HG03571 (cell line): ENCODE data around the gene ACTN4.

Experiments
- ATAC-seq: cut with Tn5 transposase; IDR thresholded peaks from one replicate; pipeline ENCODE4 v1.9.1; 2021; ENCODE audit not compliant: unreplicated experiment

The ACTN4 gene

DNA sequence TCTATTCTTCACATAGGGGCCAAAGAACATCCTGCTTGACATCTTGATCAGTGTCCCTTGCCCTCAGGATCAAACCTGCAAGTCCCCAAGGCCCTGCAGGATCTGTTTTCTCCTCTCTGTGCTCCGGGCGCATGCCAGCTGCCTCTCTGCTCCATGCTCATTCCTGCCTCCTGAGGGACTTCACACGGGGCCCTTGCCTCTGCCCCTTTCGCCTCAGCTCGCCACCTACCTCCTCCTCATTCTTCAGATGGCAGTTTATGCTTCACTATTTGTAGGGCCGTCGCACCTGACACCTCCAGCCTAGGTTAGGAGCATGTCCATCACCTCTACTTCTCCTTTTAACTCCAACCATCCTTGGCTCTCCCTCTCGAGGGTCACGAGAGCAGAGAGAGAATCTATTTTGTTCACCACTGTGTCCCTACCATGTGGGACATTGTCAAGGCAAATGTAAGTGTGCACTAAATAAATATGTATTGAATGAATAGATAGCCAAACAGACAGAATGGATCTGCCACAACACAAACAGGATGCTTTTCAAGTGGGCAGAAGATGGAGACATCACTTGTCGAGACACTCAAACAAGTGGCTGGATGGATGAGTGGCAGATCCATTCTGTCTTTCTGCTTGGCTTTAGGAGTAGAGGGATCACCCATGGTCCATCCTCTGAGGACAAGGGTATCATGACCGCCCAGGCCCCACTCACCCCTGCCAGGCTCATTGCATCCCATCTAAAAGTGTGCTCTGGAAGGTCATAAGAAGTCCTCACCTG, 29.6 kb downstream of the ACTN4 start:
- ATAC-seq = no peak

DNA sequence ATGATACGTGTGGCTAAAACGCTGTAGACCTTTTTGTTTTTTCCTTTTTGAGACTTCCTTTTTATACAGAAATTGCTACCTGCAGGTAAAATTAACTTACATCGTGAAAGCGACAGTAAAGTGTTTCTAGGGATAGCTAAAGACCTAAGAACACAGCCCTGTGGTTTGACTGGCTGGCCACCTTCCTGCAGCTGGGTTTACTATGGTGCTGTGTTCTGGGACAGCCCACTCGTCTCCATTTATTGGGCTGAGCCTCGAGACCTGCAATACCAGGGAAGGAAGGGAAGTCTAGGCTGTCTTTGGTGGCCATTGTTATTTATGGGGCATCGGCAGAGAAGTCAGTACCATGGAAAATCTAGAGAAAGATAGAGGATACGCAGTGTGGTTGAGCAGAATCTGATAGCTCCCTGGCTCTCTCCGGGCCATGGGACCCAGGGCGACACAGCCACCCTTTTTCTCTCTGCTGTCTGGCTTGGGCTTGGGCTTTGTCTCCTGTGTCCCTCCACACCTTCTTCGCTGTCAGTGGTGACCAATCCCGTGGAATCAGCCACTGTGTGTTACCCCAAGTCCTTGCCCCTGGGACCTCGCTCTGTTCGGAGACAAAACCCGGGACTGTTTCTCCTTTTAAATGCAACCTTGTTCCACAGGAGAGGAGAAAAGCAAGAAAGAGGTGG, 30.9 kb downstream of the ACTN4 start:
- ATAC-seq = no peak

DNA sequence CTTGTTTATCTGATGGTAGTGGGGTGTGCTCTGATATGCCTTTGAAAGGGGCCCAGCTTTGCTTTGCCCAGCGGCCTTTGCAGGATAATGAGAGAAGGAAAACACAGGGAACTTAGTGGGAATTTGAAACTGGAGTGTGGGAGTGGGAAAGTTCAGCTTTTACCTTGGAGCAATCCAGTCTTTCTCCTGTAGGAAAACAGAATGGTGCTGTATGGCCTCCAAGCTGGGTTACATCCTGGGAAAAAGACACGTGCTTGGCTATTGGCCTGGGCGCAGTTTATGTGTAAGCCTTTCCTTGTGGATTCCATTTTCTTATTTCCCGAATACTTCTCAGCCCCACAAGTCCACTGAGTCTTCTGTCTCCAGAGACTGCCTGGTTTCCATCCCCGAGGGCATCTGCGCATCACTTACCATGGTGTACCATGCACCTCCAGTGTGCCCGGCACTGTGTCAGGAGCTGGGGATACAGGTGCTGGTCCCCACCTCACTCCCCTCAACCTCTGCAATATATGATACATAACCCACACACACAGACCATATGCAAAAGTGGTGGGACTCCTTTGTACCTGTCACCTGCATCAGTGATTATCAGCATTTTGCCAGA, 31.5 kb downstream of the ACTN4 start:
- ATAC-seq = no peak

DNA sequence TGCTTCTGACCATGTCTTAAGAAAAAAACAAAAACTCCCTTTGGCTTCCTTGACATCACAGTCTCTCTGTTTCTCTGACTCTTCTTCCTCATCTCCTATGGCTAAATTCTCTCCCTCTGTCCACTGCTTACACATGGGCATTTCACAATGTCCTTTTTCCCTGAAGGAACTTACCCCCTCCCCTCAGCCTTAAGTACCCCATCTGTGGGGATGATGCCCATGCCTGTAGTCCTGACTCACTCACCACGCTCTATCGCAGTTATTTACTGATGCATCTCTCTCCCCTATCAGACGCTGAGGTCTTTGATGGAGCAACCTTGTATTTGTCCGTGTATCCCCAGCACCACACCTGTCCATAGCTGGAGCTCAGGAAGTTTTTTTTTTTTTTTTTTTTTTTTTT, 32.4 kb downstream of the ACTN4 start:
- no peak for ATAC-seq

DNA sequence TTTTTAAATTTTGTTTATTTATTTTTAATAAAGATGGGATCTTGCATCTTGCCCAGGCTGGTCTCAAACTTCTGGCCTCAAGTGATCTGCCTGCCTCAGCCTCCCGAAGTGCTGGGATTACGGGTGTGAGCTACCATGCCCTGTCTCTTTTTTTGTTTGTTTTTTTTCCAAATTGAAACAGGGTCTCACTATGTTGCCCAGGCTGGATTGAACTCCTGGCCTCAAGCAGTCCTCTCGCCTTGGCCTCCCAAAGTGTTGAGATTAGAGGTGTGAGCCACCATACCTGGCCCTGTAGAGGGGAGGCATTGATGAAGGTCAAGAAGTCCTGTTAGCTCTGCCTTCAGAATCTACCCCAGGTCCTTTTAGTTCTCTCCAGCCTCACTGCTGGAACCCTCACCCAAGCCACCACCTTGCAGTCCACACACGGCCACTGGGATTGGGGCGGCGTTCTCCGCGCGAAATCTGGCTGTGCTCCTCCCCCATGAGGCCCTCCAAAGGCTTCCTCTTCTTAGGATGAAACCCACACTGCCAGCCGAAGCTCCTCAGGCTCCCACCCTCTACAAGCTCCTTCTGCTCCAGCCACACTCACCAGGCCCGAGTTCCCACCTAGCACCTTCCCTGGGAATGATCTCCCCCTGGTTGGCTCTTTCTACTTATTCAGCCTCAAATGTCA, 34.9 kb downstream of the ACTN4 start:
- no peak for ATAC-seq

DNA sequence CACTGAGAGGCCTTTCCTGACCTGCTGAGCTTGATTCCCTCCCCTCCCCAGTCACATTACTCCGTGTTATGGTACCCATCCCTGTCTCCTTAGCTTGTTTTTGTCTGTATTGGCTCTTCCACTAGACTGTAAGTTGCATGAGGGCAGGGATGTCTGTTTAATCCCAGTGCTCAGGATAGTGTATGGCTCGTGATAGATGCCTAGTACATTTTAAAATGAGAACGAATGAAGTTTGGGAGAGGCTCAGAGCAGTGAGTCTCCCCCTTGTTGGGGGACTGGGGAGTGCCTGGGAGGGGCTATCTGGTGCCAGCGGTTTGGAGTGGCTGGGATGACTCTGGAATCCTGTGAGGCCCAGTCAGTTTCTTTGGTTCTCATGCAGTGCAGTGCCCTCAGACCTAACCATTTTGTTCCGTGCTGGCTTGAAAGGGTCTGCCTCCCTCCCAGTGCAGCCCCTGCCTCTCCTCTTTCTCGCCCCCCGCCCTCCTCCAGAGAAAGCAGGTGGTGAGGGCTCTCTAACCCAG, 35.5 kb downstream of the ACTN4 start:
- no peak for ATAC-seq

DNA sequence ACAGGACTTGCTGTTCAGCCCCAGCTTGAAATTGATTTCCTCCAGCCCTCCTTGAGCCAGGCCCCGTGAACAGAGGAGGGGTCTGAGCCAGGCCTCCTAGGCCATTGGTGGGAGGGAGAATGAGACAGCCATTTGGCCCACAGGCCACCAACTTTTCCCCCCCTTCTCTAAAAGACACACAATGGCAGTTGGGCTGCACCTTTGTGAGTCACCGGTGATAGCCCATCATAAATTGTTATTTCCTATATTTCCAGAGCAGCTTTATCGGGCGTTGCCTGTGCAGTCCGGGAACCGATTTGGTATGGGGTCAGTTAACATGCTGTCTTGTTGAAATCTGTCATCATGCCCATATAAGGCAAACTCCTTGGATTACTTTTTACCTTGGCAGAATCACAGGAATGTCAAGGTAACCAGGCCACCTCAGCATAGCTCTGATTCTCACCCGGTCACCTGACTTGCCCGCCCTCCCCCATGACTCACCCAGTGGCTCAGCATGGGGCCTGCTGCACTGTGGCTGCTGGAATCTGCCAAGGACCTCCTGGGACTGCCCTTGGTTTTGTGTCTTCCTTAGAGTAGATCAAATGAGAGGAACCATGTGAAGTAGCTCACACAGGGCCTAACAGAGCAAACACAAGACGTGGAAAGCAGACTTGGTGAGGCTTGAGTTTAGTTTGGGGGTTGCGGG, 36.1 kb downstream of the ACTN4 start:
- ATAC-seq = no peak

DNA sequence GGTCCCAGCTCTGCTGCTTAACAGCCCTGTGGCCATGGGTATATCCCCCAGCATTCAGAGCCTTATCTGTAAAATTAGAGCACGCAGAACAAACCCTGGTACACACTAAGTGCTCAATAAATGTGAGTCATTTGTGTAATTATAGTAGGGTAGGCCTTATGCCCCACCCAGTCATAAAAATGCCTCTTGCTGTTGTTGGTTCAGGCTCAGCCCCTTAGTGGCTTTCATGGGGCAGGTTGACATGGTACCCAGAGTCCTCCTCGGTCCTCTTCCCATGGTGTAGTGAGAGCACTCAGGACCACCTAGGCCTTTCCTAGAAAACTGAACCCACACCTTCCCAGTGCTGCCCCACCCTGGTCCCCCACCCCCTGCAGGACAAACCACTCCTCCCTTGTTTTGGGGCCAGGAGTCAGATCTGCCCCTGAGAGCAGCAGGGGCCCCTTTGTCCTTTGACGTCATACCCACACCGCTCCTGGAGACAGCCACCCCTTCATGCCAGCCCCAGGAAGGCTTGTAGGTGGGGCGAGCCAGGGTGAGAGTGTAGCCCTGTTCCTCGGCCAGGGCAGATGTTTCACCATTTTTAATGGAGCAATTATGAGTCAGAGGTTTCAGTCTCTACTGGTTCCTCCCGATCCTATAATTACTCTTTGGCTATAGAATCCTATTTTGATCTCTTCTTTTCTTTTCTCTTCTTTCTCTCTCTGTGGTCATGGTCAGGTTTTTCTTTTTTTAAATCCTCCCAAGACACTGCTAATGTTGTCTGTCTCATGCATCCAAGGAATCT, 36.8 kb downstream of the ACTN4 start:
- no peak for ATAC-seq

DNA sequence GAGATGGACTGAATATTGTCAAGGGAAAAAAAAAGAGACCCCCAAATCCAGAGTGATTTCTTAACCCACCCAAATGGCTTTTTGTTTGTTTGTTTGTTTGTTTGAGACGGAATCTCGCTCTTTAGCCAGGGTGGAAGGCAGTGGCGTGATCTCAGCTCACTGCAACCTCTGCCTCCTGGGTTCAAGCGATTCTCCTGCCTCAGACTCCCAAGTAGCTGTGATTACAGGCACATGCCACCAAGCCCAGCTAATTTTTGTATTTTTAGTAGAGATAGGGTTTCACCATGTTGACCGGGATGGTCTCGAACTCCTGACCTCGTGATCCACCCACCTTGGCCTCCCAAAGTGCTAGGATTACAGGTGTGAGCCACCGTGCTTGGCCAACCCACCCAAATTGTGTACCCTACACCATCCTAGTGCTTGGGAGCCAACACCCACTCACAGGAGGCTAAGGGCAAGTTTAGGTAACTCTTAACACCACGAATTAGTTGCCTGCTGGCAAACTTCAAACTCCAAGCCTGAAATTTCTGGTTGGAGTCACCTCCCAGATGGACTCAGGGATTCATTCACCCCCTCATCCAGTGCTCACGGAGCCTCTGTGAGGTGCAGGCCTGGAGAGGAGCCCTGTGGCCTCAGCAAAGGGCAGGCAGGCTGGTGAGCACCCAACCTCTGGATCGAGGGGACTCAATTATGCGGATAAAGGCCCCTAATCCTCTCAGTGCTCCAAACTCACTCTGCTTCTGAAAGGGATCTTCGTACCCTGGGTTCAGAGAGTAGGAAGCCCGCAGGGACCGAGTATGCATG, 37.6 kb downstream of the ACTN4 start:
- ATAC-seq = no peak

DNA sequence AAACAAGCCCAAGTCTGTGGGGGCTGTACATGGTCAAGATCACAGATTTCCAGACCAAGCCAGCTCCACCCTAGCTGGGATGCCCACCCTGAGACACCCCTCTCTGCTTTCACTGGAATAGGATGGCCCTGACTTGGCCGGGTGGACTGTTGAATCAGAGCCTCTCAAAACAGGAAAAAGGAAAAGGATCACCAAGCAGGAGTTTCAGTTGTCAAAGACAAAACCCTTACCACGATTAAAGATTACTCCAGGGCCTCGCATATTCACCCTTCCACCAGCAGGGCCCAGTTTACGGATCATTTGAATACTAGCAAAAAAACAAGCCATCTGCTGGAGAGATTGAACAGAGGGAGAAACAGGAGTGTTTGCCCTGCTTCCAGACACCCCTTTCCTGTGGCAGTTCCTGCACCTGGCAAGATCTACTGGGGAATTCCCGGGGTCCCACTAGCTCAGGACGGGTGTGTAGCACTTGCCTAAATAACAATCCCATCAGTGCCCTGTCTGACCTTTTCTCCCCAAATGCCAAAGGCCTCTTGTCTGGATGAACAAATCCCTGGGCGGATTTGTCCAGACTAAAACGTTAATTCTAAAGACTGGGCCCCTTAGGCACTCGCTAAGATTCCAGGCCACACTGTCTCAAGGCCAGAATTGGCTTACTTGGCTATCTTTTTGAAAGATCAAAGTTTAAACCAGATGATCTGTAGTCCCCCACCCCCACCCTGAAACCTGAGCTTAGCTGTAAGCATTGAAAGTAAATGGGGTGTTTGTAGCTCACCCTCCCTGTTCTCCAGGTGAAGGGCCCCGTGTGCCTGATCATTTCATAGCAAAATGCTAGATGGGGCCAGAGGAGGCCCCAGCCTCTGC, 38.4 kb downstream of the ACTN4 start:
- ATAC-seq = no peak

DNA sequence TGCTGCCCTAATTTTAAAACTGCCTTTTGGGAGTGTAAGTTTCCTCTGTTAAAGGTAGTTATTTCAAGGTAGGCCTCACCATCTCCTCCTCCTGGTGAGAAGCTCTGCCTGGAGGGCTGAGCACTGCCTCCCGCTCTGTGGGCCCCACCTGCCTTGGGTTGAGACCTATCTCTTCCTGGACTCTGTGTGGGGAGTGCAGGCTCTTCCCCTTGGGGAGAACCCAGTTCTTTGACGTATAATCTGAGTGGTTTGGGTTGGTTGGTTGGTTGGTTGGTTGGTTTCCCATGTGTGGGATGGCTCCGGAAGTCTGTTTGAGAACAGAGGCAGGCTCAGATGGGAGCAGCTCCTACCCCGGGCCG, 39.1 kb downstream of the ACTN4 start:
- no peak for ATAC-seq

DNA sequence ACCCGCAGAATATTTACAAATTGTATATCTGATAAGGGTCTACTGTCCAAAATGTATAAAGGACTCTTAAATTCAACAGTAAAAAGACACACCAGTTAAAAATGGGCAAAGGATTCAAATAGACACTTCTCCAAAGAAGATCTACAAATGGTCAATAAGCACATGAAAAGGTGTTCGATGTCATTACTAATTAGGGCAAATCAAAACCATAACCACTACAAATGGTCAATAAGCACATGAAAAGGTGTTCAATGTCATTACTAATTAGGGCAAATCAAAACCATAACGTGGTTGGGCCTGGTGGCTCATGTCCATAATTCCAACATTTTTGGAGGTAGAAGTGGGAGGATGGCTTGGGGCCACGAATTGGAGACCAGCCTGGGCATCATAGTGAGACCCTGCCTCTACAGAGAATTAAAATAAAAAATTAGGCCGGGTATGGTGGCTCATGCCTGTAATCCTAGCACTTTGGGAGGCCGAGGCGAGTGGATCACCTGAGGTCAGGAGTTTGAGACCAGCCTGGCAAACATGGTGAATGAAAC, 40.5 kb downstream of the ACTN4 start:
- ATAC-seq = no peak

DNA sequence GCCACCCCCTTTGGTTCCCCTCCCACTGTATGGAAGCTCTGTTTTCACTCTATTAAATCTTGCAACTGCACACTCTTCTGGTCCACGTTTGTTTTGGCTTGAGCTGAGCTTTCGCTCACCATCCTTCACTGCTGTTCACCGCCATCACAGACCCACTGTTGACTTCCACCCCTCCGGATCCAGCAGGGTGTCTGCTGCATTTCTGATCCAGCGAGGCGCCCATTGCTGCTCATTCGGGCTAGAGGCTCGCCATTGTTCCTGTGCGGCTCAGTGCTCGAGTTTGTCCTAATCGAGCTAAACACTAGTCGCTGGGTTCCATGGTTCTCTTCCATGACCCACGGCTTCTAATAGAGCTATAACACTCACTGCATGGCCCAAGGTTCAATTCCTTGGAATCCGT, 42.7 kb downstream of the ACTN4 start:
- ATAC-seq = no peak

DNA sequence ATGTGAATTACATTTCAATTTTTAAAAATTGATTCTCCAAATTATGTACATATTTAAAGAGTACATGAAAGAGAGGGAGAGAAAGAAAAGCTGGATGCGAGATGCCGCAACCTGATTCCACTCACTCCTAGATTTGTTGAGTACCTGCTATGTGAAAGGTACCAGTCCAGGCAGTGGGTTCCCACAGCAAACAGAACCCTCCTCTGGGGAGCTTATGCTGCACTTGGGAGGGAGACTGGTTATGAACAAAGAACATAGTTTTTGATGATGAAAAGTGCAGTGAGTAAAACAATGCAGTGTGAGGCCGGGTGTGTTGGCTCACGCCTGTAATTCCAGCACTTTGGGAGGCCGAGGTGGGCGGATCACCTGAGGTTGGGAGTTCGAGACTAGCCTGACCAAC, 43.4 kb downstream of the ACTN4 start:
- no peak for ATAC-seq

DNA sequence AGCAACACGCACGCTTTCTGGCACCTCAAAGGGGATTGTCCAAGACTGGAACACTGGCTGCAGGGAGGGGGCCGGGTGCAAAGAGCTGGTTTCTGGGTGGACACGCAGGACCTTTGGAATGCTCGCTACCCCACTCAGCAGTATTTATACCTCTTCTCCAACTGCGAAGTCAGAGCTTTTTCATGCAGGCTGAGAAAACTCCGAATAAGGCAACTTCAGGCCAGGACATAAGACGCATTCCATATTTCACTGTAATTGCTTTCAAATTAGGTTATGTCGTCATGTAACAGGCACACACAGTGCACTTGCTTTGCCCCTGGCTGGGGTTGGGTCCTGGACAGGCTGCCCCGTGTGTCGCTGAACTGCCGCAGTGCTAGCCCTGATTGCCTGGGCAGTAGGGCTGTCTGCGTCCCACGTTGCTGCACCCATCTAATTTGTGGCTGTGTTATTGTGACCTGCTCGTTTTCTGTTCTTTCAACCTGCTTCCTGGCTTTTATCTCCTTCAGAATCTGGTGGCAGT, 44.5 kb downstream of the ACTN4 start:
- no peak for ATAC-seq

DNA sequence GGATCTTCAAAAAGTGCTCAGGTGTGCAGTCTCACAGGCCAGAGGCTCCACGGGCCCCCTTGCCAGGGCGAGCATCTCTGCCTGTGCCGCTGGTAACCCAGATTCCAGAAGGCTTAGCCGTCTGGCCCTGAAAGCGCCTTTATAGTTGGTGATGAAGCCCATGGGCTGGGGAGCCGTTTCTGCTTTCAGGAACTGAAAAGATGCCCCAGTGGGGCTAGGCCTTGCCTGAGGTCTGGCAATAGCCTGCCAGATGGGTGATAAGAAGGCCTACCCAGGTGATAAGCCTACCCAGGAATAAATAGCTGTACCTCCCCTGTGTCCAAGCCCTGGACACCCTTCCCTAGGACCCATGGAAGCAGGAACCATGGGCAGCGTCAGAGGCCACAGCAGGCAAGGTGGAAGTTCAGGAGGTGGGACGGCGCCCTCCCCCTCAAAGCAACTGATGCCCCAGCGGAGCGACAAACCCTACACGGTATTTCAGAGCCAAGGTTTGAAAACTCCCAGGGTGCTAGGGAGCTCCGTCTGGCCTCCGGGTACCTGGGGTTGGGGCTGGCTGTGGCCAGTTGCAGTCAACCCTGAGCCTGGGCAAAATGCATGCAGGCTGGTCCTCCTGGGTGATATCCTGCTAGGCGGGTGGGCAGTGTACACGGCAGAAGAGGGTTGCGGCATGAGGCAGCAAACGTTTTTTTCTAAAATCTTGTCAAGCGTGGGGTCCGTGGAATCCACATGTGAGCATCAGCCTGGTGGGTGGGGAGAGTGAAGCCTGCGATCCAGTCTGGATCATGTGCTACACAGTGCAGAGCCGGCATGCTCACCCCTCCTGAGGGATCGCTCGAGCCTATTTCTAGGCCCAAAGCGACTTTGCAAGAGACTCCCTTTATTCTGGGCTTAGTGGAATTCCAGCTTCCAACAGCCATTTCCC, 45.3 kb downstream of the ACTN4 start:
- no peak for ATAC-seq
